GM12872 (cell line): ENCODE data around the gene CYP19A1.

Source experiments
- CTCF ChIP-seq: IDR thresholded peaks from 3 replicates; pipeline ENCODE4 v1.5.1; 2011; ENCODE audit warnings: low read depth, mild to moderate bottlenecking, low read length, moderate library complexity; ENCODE audit not compliant: insufficient read depth

The CYP19A1 gene

GRCh38 chr15:51186891-51187290 lies 151.5 kb downstream of the CYP19A1 start:
- TF ChIP-seq CTCF: no peak

- no peak for TF ChIP-seq CTCF
Observed at GRCh38 chr15:51186181-51186705, 152.2 kb downstream of the CYP19A1 start.

DNA sequence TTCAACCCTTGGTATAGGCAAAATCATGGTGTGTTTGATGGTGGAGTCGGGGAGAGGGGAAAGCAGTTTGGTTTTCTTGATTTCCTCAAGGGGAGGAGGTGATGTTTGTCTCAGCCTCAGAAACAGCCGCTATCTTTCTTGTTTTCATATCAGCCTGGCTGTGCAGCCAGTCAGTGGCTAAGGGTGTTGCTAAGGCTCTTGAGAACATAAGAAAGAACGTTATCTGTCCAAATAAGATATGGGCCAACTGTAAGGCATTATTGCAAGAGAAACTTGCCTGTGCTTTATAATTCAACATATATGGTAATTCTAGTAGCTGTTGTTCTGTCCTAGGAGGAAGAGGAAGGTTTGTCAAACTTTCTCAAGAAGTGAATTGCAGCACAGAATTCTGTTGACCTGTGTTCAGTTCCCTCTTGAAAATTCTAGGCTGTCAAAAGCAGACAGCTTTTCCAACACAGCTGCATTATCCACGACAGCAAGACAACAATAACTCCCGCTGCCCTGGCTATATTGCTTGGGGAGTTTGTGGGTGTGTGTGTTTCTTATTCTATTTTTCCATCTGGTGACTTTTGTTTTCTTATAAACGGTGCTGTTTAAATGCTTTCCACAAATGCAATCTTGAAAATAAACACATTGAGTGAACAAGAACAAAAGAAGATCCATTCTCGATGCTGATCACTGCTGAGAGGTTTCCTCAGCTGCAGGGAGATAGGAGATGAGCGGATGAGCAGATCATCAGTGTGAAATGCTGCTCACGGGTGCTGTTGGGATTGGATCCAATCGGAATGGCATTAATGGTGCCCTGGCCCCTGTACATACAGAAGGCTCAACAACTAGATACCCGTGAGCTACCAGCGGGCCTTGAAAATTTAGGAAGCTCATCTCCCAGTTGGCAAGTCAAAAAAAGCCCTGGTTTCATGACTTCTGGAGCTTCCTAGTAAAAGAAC lies 152.9 kb downstream of the CYP19A1 start:
- TF ChIP-seq CTCF: no peak

DNA sequence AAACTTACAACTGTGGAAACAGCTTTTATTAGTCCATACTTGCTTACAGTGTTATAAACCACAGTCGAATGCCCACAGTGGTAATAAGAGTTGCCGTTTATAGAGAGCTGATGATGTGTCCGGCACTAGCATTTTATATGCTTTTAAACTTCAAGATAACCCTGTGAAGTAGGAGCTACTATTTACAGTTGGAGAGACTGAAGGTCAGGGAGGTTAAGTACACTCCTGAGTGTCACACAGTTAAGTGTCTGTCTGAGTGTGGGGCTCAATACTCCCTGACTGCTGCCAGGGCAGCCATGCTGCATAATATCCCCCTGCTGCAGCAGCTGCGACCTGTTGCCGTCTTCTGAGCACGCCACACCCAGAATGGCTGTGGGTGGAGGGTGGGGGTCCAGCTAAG lies 153.8 kb downstream of the CYP19A1 start:
- no peak for TF ChIP-seq CTCF

- TF ChIP-seq CTCF: no peak
Observed at GRCh38 chr15:51183076-51183475, 155.3 kb downstream of the CYP19A1 start.

DNA sequence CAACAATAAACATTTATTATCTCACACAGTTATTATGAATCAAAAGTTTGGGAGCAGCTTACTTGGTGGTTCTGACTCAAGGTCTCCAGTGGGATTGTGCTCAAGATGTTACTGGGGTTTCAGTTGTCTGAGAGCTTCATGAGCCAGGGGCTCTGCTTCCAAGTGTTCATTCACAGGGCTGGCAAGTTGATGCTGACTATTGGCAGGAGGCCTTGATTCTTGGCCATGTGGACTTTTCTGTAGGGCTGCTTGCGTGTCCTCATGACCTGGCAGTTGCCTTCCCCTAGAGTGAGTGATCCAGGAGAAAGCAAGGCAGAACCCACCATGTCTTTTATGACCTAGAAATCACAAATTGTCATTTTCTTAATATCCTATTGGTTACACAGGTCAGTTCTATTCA lies 156.5 kb downstream of the CYP19A1 start:
- no peak for TF ChIP-seq CTCF

DNA sequence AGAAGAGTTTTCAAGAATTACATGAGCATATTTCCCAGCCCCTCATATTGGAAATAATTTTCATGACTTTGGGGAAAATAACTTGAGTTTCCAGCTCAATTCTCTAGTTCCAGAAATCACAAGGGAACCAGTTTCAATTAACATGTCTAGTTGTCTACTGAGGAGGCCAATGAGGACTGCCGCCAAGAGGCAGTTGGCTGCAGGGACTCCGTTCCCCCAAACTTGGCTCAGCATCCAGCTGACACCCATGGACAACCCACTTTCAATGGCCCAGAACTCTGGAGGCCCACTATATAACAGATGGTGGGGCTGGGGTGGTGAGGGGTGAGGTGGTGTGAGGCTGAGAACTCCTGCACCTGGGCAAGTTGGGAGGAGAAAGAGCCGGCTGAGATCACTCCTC lies 157.2 kb downstream of the CYP19A1 start:
- no peak for TF ChIP-seq CTCF
